HG03565 (cell line): ENCODE data around the gene OR2A42.
"Not testable (repeated sequence)": the region's sequence is repeated elsewhere in the genome, so short reads cannot be mapped to it uniquely, and the experiment has no call there.

Source experiments
- ATAC-seq: cut with Tn5 transposase; IDR thresholded peaks from one replicate; pipeline ENCODE4 v1.9.1; 2021; ENCODE audit warnings: mild to moderate bottlenecking, moderate library complexity; ENCODE audit not compliant: unreplicated experiment

OR2A42 gene, protein sequence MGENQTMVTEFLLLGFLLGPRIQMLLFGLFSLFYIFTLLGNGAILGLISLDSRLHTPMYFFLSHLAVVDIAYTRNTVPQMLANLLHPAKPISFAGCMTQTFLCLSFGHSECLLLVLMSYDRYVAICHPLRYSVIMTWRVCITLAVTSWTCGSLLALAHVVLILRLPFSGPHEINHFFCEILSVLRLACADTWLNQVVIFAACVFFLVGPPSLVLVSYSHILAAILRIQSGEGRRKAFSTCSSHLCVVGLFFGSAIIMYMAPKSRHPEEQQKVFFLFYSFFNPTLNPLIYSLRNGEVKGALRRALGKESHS

GRCh38 chr7:144239365-144239764, at the start of gene OR2A42:
TSS of gene OR2A42 (minus strand) at chr7:144239605. CDS start at chr7:144232843, 6,762 bp downstream.
- not testable (repeated sequence) for ATAC-seq

- ATAC-seq = not testable (repeated sequence)
Measured at GRCh38 chr7:144287171-144287784, 47.9 kb upstream of the OR2A42 start.

GRCh38 chr7:144283716-144284115, 44.3 kb upstream of the OR2A42 start:
- ATAC-seq = not testable (repeated sequence)

DNA sequence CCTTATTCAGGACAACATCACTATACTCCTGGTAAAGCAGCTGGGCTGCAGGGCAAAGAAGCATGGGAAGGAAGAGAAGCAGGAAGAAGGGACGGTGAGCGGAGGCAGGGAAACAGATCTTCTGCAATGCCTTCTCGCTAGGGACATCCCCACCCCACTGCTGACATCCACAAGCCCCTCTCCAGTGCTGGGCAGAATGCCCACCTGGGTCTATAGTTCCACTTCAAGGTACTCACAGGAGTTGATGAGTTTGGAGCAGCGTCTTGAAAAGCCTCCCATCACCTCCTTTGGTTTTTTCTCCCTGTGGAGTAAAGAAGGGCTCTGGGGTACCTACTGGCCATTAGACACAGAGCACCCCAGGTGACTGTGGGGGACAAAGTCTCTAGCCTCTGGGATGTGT, 43.1 kb upstream of the OR2A42 start:
- ATAC-seq = not testable (repeated sequence)

DNA sequence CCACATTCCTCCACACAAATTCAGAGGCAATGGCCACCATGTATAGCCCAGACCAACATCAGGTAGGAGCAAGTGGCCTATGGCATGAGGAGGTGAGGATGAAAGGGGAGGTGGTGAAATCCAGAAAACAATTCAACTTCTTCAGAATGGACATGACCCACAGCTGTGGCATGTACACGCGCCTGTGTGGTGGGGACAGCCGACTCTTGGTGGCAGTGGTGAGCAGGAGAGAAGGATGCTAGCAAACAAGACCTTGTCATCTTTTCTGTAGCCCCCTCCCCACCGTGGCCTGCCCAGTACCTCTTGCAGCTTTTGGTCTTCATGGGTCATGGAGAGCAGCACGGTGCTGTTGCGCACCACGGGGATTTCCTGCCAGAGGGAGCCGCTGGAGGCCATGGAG, 42.6 kb upstream of the OR2A42 start:
- ATAC-seq = not testable (repeated sequence)

DNA sequence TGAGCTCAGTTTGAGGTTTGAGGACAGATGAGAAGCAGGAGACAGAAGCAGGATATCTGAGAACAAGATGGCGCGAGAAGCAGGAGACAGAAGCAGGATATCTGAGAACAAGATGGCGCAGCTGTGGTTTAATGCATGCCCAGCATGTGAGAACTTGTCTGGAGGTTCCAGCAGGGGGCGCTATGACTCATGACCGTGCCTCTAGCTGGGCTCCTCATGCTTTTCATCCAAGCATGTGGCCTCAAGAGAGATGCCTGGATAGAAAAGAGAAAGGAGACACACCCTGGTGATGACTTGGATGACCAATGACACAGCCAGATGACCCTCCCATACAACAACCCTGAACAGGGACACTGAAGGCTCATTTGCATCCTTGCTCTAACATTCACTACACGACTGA, 40.6 kb upstream of the OR2A42 start:
- not testable (repeated sequence) for ATAC-seq

- not testable (repeated sequence) for ATAC-seq
Measured at GRCh38 chr7:144275281-144275680, 35.9 kb upstream of the OR2A42 start.

DNA sequence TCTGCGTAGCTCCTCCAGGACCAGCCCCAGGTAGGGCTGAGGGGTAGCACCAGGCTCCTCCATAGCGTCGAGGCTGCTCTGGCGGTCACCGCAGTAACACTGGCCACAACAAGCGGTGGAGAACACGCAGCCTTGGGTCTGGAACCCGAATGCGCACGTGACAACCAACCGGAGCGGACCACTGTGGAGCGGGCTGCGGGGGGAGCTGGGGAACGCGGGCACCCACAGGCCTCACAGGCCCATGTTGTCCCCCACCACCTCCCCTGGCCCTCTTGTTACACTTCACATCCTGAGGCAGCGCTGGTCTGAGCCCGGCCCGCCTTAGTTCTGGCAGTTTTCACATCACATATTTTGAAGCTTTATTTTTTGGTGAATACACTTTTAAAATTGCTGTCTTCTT, 29.8 kb upstream of the OR2A42 start, which contains the start of gene CTAGE8:
Gene CTAGE8 (minus strand): TSS at position 101 of the 400 bp plus-strand sequence. CDS start 38 bp downstream, at position 63.
- not testable (repeated sequence) for ATAC-seq

DNA sequence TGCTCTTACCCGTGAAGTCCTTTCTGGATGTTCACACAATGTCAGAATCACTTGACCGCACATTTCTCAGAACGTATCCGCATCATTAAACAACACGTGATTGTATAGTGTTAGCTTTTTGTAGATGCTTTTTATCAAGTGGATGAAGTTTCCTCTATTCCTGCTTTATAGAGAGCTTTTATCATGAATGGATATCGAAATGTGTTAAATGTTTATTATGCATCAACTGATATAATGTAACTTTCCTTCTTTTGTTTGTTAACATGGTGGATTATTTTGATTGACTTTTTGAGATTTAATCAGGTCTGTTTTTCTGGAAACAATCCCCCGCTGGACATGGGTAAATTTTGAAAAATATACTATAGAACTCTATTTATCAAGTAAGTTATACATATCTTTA, 25.3 kb upstream of the OR2A42 start, which contains the start of gene OR2A7:
Gene OR2A7 (minus strand): TSS at position 101 of the 400 bp plus-strand sequence. CDS start 5,164 bp downstream, outside the sequence.
- ATAC-seq = not testable (repeated sequence)

GRCh38 chr7:144262128-144262527, 22.7 kb upstream of the OR2A42 start:
- not testable (repeated sequence) for ATAC-seq

GRCh38 chr7:144259067-144259466, 19.7 kb upstream of the OR2A42 start:
- ATAC-seq = not testable (repeated sequence)

- no peak for ATAC-seq
Measured at GRCh38 chr7:144256112-144256511, 16.7 kb upstream of the OR2A42 start.

DNA sequence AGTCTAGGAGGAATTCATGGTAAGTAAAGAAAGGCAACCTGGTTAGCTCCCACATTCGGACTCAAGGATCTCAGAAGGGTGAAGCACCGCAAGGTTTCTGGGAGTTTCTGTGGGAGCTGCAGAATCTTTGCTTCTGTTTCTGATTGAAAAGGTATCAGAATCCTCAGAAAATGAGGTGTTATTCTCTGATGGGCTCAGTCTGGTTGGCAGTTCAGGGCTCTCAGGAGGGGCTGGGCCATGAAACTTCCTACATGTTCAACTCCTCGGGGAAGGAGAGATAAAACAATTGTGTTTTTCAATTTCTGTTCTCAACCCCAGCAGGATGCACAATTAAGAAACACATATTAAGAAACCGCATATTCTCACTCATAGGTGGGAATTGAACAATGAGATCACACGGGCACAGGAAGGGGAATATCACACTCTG, 16.1 kb upstream of the OR2A42 start:
- no peak for ATAC-seq

DNA sequence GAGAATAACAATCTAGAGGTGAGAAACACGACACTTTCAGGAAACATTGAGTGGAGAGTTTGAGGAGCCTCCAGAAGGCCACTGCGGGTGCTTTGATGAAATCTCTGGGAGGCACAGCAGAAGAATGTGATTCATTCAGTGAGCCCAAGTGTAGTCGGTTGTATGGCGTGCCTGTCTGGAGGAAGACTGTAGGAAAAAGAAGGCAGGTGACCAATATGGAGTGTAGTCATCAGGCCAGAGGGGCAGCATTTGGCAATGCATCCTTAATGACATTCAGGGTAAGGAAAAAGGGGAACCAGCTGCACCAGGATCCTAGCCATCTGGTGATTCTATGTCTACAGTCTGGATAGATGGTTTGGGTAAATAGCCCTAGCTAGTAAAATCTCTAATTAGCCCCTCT, 12.9 kb upstream of the OR2A42 start:
- ATAC-seq = not testable (repeated sequence)

- ATAC-seq = not testable (repeated sequence)
Measured at GRCh38 chr7:144247674-144248330, 8.4 kb upstream of the OR2A42 start.

DNA sequence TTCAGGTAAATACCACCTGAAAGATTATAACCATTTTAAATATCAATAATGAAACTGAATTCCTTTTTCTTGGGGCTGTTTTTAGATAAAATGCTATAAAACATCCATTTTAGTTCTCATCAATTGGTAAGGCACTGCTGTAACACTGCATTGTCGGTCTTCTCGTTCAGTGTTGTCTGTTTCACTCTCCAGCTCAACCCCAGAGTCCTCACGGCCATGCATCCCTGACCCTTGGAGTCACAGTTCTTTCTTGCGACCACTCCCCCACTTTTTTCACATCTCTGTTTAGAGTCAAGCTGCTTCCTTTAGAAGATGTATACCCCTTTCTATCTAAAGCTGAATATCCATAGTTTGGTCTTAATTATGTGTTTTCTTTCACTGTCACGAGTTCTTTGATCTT, 7.6 kb upstream of the OR2A42 start:
- ATAC-seq = not testable (repeated sequence)

- not testable (repeated sequence) for ATAC-seq
Measured at GRCh38 chr7:144245372-144245771, 6.0 kb upstream of the OR2A42 start.

- not testable (repeated sequence) for ATAC-seq
Measured at GRCh38 chr7:144238530-144239082, 799 bp downstream of the OR2A42 start.

- ATAC-seq = not testable (repeated sequence)
Measured at GRCh38 chr7:144233039-144233438, 6.4 kb downstream of the OR2A42 start.

DNA sequence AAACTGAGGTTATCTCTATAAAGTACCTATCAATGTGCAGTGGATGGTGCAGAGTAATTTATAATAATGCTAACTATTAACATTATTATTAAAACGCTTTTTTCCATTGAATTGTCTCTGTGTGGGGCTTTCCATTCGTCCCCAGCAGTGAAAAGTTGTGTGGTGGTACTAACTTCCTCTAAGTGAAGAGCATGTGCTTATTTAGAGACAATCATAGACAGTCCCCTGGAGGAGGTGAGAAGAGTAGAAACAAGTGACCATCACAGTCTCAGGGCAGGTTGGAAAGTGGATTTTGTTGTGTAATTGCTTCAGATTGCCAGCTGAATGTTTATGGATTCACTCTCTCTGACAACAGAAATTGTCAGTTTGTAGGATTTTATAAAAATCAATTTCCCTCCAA, 8.4 kb downstream of the OR2A42 start:
- ATAC-seq = not testable (repeated sequence)

GRCh38 chr7:144228810-144229209, 10.6 kb downstream of the OR2A42 start:
- not testable (repeated sequence) for ATAC-seq
